ENCODE data around the gene SERPINE2.

SERPINE2 gene

GRCh38 chr2:223935459-223936125 lies 103.5 kb downstream of the SERPINE2 start:
- no peak for DNase-seq (ENCODE audit: low read depth)
- TF ChIP-seq CTCF (conservative IDR thresholded peaks at IDR 0.05; ENCODE audit: low read length) = no peak
- H3K4me3 ChIP-seq (ENCODE audit: low read length) = no peak overlapping the region

- no peak for DNase-seq (ENCODE audit: low read depth)
- no peak for TF ChIP-seq CTCF (conservative IDR thresholded peaks at IDR 0.05; ENCODE audit: low read length)
- no peak overlapping the region for H3K4me3 ChIP-seq (ENCODE audit: low read length)
Measured at GRCh38 chr2:223934870-223935269, 104.2 kb downstream of the SERPINE2 start.

GRCh38 chr2:223932816-223933800 lies 106.0 kb downstream of the SERPINE2 start:
- no peak for TF ChIP-seq CTCF (conservative IDR thresholded peaks at IDR 0.05; ENCODE audit: low read length)
- no peak overlapping the region for H3K4me3 ChIP-seq (ENCODE audit: low read length)
- DNase-seq (ENCODE audit: low read depth) = no peak

- no peak for TF ChIP-seq CTCF (conservative IDR thresholded peaks at IDR 0.05; ENCODE audit: low read length)
- H3K4me3 ChIP-seq (ENCODE audit: low read length) = no peak overlapping the region
- DNase-seq (ENCODE audit: low read depth) = no peak
Measured at GRCh38 chr2:223930103-223930976, 108.7 kb downstream of the SERPINE2 start.

GRCh38 chr2:223929571-223930102 lies 109.4 kb downstream of the SERPINE2 start:
- DNase-seq (ENCODE audit: low read depth) = no peak
- no peak overlapping the region for H3K4me3 ChIP-seq (ENCODE audit: low read length)
- TF ChIP-seq CTCF (conservative IDR thresholded peaks at IDR 0.05; ENCODE audit: low read length) = no peak

- no peak for TF ChIP-seq CTCF (conservative IDR thresholded peaks at IDR 0.05; ENCODE audit: low read length)
- no peak overlapping the region for H3K4me3 ChIP-seq (ENCODE audit: low read length)
Measured at GRCh38 chr2:223928113-223929006, 110.7 kb downstream of the SERPINE2 start.

More at GRCh38 chr2:223928113-223929006, 110.7 kb downstream of the SERPINE2 start:
- DNase-seq (ENCODE audit: low read depth) = no peak

Data from AG10803 (cell line).